Smooth muscle cell (in vitro differentiated cells): ENCODE measurements around the gene MCOLN3. TPM values are rescaled to one million over a fixed set of nuclear protein-coding genes. Genes with fewer than 3 reads are reported as not detected.
A peak's percentile ranks its signal among the peaks of the same experiment; 100 is the strongest.

Source experiments
- DNase-seq: peaks from one replicate; lab custom pipeline; 2025; ENCODE audit not compliant: unreplicated experiment; lab: John Stamatoyannopoulos, UW
- H2AFZ ChIP-seq: fragments of 200-600 bp; sonication (generic); 2 replicates; pipeline ENCODE4 v1.6.0; 2016; ENCODE audit warnings: antibody characterized with exemption, low read depth, mild to moderate bottlenecking
- H3F3A ChIP-seq: fragments of 200-600 bp; sonication (generic); 2 replicates; pipeline ENCODE4 v1.6.0; 2017; ENCODE audit warnings: antibody characterized with exemption, low read depth
- H3K27ac ChIP-seq: fragments of 200-600 bp; sonication (generic); 2 replicates; pipeline ENCODE4 v1.5.1; 2016; ENCODE audit warnings: low read depth, mild to moderate bottlenecking
- H3K27me3 ChIP-seq: fragments of 200-600 bp; sonication (generic); 2 replicates; pipeline ENCODE4 v1.6.1; 2016; ENCODE audit warnings: low read depth, mild to moderate bottlenecking
- H3K36me3 ChIP-seq: fragments of 200-600 bp; sonication (generic); 2 replicates; pipeline ENCODE4 v1.5.1; 2016; ENCODE audit warnings: low read depth
- H3K4me1 ChIP-seq: fragments of 200-600 bp; sonication (generic); 2 replicates; pipeline ENCODE4 v1.5.1; 2016; ENCODE audit warnings: low read depth
- H3K4me2 ChIP-seq: fragments of 200-600 bp; sonication (generic); 2 replicates; pipeline ENCODE4 v1.6.0; 2016; ENCODE audit warnings: mild to moderate bottlenecking
- H3K4me3 ChIP-seq: fragments of 200-600 bp; sonication (generic); 2 replicates; pipeline ENCODE4 v1.5.1; 2016; ENCODE audit warnings: mild to moderate bottlenecking
- H3K79me2 ChIP-seq: fragments of 200-600 bp; sonication (generic); 2 replicates; pipeline ENCODE4 v1.6.0; 2016; ENCODE audit warnings: low read depth, mild to moderate bottlenecking
- H3K9ac ChIP-seq: fragments of 200-600 bp; sonication (generic); 2 replicates; pipeline ENCODE4 v1.6.0; 2016; ENCODE audit warnings: low read depth
- H3K9me3 ChIP-seq: fragments of 200-600 bp; sonication (generic); replicated peaks from 2 replicates; pipeline ENCODE4 v1.5.1; 2016; ENCODE audit warnings: low read depth
- H4K20me1 ChIP-seq: fragments of 200-600 bp; sonication (generic); 2 replicates; pipeline ENCODE4 v1.6.0; 2016; ENCODE audit warnings: low read depth
- CTCF ChIP-seq: fragments of 200-600 bp; sonication (generic); IDR thresholded peaks from 2 replicates; pipeline ENCODE4 v1.5.1; 2017; ENCODE audit warnings: borderline replicate concordance, mild to moderate bottlenecking, antibody characterized with exemption; ENCODE audit not compliant: insufficient read depth, poor library complexity, severe bottlenecking
- WGBS: methylation state at CpG from one replicate; pipeline ENCODE4 v1.1.7; 2016; ENCODE audit warnings: low lambda C conversion rate; 5-methylcytosine and 5-hydroxymethylcytosine counted together
- polyA plus RNA-seq: library from polyadenylated mRNA; unstranded; fragments of >200 nt; fragmentation: Nextera tagmentation; extraction: Ambion mirVana; gene quantifications from 2 replicates; pipeline ENCODE4 v1.2.1, GENCODE V29; 2016
- total RNA-seq: library from RNA; depleted of rRNA; stranded (reverse); fragments of >200 nt; gene quantifications from 2 replicates; pipeline ENCODE4 v1.2.3, GENCODE V29; 2014

The MCOLN3 gene
- total and polyA plus RNA-seq, 2 experiments from 2014 or later: 0.50 to 1.7 TPM

- Histone ChIP-seq H3K27me3 (peaks cover 85% of the 10 kb centered on the region), H3K9ac (no peak overlapping the region), H3K27ac (no peak overlapping the region)
Measured at GRCh38 chr1:85047472-85048295, 616 bp downstream of the MCOLN3 start.

GRCh38 chr1:85047144-85047471, 1.2 kb downstream of the MCOLN3 start:
- H3K36me3 ChIP-seq: no peaks in the 10 kb centered on the region
- H3F3A ChIP-seq: no peaks in the 10 kb centered on the region
- H3K79me2 ChIP-seq: no peaks in the 10 kb centered on the region
- WGBS: 17% methylated on average over 12 of the region's 12 CpGs
- TF ChIP-seq CTCF: no peak
- no peaks in the 10 kb centered on the region for H3K4me1 ChIP-seq
- no peak overlapping the region for H3K27ac ChIP-seq
- no peaks in the 10 kb centered on the region for H4K20me1 ChIP-seq
- peak overlapping the region; percentile 90 for H3K4me2 ChIP-seq
- H3K27me3 ChIP-seq: peaks cover 85% of the 10 kb centered on the region
- H3K9ac ChIP-seq: no peak overlapping the region
- no peaks in the 10 kb centered on the region for H3K9me3 ChIP-seq
- DNase-seq: no peak
- H2AFZ ChIP-seq: no peak overlapping the region
- H3K4me3 ChIP-seq: peak overlapping the region; percentile 59

More at GRCh38 chr1:85047472-85048295, 616 bp downstream of the MCOLN3 start:
- no peaks in the 10 kb centered on the region for H3K9me3 ChIP-seq
- H3K4me3 ChIP-seq: peak overlapping the region; percentile 59
- H2AFZ ChIP-seq: peak overlapping the region; percentile 74
- H3K4me1 ChIP-seq: no peaks in the 10 kb centered on the region
- no peaks in the 10 kb centered on the region for H4K20me1 ChIP-seq
- peak overlapping the region; percentile 90 for H3K4me2 ChIP-seq
- H3K36me3 ChIP-seq: no peaks in the 10 kb centered on the region
- 4% methylated on average over 22 of the region's 55 CpGs for WGBS
- DNase-seq: no peak
- no peaks in the 10 kb centered on the region for H3F3A ChIP-seq
- TF ChIP-seq CTCF: no peak
- H3K79me2 ChIP-seq: no peaks in the 10 kb centered on the region

- H3K9ac ChIP-seq: no peak overlapping the region
- H3K27ac ChIP-seq: no peak overlapping the region
- H2AFZ ChIP-seq: no peak overlapping the region
- TF ChIP-seq CTCF: no peak
- no peaks in the 10 kb centered on the region for H3K36me3 ChIP-seq
- H3K4me1 ChIP-seq: no peaks in the 10 kb centered on the region
- DNase-seq: no peak
- peaks cover 41% of the 10 kb centered on the region for H3K27me3 ChIP-seq
- no peak overlapping the region for H3K4me2 ChIP-seq
- no peak overlapping the region for H3K4me3 ChIP-seq
- no peaks in the 10 kb centered on the region for H3F3A ChIP-seq
- H3K79me2 ChIP-seq: no peaks in the 10 kb centered on the region
- H4K20me1 ChIP-seq: no peaks in the 10 kb centered on the region
- H3K9me3 ChIP-seq: no peaks in the 10 kb centered on the region
Measured at GRCh38 chr1:85042413-85042812, 5.9 kb downstream of the MCOLN3 start.

GRCh38 chr1:85041793-85042192, 6.5 kb downstream of the MCOLN3 start:
- Histone ChIP-seq H3K27me3 (peaks cover 34% of the 10 kb centered on the region), H3K9me3 (no peaks in the 10 kb centered on the region), H4K20me1 (no peaks in the 10 kb centered on the region), H3F3A (no peaks in the 10 kb centered on the region), H3K79me2 (no peaks in the 10 kb centered on the region), H2AFZ (no peak overlapping the region), H3K4me2 (no peak overlapping the region), H3K9ac (no peak overlapping the region), H3K4me3 (no peak overlapping the region), H3K4me1 (no peaks in the 10 kb centered on the region), H3K36me3 (no peaks in the 10 kb centered on the region), H3K27ac (no peak overlapping the region)
- 96% methylated on average over 5 of the region's 5 CpGs for whole genome bisulfite sequencing
- no peak for DNase-seq
- TF ChIP-seq CTCF: no peak
